NCI-H69 (cell line): ENCODE data around the gene DCLK3.
A peak's percentile ranks its signal among the peaks of the same experiment; 100 is the strongest.

ENCODE experiments used
- DNase-seq: peaks from one replicate; lab custom pipeline; 2025; lab: John Stamatoyannopoulos, UW

Gene DCLK3, protein sequence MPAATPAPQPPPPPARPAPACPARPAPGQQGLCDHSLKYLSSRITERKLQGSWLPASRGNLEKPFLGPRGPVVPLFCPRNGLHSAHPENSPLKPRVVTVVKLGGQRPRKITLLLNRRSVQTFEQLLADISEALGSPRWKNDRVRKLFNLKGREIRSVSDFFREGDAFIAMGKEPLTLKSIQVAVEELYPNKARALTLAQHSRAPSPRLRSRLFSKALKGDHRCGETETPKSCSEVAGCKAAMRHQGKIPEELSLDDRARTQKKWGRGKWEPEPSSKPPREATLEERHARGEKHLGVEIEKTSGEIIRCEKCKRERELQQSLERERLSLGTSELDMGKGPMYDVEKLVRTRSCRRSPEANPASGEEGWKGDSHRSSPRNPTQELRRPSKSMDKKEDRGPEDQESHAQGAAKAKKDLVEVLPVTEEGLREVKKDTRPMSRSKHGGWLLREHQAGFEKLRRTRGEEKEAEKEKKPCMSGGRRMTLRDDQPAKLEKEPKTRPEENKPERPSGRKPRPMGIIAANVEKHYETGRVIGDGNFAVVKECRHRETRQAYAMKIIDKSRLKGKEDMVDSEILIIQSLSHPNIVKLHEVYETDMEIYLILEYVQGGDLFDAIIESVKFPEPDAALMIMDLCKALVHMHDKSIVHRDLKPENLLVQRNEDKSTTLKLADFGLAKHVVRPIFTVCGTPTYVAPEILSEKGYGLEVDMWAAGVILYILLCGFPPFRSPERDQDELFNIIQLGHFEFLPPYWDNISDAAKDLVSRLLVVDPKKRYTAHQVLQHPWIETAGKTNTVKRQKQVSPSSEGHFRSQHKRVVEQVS

DNA sequence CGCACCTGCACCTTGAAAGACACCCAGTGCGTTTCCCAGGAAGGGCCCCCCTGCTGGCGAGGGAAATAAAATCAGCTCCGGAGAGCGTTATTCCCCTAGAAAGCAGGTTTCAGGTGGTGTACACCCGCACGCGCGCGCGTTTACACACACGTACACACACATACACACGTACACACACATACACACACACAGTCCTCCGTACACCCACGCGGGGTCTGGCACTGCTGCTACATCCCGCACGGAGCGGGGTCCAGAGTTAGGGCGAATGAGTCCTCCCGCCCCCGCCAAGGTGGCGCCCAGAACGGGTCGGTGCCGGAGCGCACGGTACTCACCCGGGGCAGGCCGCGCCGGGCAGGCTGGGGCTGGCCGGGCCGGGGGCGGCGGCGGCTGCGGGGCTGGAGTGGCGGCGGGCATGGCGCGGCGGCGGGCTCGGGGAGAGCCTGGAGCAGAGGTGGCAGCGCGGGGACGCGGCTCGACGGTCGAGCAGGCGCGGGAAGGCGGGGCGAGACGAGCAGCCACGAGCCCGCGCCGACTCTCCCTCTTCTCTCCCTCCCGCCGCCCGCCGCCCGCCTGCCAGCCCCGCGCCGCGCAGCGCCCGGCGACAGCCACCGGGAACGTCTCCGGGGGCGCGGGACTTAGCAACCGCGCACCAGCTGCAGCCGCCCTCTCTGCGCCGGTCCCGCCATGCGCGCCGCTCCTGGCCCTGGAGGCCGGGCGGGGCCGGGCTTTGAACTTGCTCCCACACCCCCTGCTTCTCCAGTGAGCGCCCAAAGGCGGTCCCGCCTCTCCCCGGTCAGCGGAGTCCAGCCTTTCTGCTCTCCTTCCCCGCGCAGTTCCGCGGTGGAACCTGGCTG lies at the start of gene DCLK3:
Gene DCLK3, minus strand, starts transcription at position 704 of the 854 bp plus-strand sequence. Its CDS starts 290 bp downstream, at position 414.
- peak; percentile 17 for DNase-seq

DNA sequence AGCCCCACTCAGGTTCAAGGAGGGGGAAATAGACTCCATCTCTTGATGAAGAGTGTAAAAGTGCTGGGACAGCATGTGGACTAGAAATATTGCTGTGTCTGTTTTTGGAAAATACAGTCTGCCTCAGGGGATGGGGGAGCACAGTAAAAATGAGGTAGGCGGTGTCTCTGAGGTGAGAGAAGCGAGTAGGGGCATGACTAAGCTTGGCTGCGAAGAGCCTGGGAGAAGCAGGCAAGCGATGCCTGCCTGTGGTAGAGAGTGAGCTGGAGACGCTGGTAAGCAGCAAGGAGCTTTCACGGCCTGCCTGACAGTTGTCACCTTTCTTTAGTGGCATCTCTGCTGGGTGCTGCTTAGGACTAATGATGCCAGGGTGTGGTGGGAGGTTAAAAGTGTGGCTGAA lies 49.0 kb upstream of the DCLK3 start:
- no peak for DNase-seq

DNA sequence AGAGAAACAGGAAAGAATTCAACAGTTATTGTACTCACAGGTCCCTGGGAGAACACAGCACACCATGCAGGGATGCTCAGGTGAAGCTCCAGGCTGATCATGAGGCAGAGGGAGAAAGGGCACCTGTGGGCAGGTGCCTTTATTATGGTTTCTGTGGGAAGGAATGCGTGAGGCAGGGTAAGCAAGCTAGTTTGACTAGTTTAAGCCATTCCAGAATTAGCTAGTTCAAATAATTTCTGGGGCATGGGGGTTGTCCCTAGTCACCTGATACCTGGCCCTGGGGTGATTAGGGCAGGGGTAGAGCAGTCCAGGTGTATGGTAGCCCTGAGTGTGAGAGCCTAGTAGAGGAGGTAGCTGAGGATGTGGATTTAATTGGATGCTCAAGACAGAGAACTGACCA lies 47.9 kb upstream of the DCLK3 start:
- no peak for DNase-seq

DNA sequence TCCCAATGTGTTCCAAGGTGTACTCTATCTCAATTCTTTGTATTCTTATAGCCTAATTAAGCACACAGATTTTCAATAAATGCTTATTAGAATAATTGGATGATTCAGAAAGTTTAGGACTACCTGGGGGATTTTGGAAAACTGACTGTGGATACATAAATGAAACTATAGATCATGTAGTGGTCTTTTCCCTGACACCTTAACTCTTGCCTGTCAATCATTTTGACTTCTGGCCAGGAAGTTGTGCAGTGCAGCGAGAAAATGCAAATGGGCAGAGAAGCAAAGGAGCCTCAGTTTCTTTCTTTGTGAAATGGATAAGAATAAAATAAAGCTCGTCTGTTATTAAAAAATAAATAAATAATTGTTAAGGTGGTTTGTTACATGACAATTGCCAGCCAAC lies 47.4 kb upstream of the DCLK3 start:
- DNase-seq = no peak

DNA sequence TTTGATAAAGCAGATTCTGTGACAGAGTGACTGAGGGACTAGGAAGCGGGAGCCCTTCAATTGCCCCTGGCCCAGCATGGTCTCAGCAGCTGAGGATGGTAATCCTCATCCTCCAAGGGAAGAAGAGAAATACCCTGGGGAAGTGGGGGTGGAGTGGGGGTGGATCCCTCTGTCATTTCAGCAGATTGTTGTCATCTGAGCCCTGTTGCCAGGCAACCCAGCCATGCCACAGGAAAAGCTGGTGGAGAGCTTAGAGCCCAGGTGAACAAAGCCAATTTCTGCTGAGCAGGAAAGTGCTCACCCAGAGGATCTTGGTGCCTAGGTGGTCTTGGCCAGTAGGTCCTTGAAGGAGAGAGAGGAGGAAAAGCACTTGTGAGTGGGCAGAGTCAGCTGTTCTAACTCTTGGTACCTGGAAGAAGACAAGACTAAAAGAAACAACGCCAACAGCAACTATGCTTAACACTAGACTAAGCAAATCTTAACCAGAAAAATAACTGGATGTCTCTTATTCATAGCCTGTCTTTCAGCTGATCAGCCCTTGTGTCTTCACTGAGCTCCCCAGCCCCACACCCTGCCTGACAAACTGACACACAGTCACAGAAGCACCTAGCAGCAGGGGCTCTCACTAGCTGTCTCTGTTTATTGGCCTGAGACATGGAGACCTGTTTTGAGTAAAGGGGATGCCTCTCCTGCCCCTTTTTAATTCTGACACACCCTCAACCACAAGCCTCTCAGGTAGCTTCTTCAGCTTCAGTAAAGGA lies 40.1 kb upstream of the DCLK3 start:
- peak; percentile 4 for DNase-seq

DNA sequence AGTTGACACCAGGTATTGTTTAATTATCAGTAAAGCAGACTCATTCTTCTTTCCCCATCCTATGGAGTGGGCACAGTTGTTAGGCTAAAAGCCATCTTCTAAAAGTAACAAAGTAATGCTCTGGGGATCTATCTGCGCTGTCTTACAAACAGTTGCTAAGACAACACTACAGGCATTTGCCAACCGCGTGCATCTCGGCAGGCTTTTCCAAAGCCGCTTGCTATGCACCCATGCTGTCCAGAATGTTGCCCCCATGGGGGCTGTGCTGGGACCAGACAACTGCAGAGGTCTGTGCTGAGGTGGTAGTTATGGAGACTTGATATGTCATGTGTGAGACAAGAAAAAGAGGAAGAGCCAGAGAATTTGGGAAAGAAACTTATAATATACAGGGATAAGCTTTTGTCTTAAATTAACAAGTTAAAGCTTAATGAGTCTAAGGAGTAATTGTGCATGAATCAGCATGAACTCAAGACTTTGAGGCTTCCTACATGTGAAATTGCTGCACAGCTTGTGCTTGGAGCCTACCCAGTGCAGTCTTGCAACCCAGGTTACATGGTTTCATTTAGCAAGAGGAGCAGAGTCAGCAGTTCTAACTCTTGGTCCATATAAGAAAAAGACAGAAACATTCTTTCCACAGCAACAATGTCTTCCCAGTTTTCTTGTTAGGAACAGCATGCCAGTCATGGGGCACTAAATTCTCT lies 38.9 kb upstream of the DCLK3 start:
- no peak for DNase-seq

DNA sequence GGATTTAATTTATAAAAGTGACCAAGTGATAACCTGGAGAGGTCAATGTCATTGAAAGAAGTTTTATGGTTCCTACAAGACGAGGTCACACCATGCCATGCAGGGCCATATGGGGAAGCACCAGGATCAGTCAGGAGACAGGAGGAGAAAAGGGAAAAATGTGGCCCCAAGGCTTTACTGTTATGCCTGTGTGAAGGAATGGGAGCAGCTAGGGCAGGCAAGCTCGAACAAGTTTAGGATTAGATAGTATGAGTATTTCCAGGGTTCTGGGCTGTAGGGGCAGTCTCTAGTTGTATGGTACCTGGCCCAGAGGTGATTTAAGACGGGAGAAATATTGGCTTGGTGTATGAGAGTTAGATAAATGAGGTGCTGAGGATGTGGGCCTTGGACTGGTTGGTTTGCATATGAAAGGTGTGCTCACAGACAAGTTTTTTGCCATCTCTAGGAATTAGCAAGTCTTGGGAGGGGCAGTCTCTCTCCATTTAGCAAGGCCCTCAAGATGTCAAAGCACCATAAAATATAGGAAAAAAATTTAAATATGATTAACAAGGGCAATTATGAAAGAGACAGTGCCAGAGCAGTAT lies 36.3 kb upstream of the DCLK3 start:
- DNase-seq = no peak

DNA sequence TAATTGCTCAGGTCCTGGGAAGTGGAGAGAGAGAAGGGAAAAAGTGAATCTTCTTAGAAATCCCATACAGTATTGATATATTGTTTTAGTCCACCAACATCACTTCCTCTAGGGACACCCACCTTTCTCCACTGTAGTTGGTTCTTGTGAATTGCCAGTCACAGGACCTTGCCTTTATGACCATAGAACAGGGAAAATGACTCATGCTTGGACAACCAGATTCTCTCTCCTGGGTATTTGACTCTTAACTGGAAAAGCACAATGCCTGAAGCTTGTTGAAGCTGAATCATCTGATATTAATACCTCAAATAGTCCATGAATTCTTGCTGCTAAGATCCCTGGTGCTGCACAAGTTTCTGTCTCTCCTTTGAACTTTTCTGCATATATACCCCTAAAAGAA lies 32.5 kb upstream of the DCLK3 start:
- no peak for DNase-seq

DNA sequence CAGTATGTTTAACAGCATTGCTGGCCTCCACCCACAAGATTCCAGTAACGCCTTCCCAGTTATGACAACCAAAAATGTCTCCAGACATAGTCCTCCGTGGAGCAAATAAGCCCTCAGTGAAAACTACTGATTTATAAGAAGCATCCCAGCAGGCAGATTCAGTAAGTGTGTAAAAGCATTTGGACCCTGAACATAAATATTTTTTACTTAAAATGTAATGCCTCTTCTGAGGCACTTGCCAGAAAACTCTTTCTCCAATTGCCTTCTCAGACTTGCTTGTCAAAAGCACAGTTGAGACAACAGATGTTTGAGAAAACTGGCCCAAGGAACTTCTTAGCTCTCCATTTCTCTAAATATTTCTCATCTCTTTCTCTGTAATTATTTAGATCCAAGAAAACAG lies 31.8 kb upstream of the DCLK3 start:
- DNase-seq = no peak

DNA sequence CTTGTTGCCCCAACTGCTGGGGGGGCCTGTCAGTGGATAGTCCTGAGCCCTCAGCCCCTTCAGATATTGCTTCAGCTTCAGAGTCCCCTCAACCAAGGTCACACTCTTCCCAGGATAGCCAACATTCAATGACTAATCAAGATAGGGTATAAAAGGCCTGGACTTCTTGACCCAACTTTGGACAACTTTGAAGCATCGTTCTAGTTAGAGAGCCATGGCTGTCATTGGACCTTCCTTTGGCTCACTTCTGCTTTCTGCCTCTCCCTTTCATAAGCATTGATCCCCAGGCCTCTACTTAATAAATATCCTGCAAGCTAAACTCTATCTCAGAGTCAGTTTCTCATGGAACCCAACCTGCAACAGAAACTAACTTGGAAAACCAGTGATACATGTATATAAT lies 31.3 kb upstream of the DCLK3 start:
- no peak for DNase-seq

DNA sequence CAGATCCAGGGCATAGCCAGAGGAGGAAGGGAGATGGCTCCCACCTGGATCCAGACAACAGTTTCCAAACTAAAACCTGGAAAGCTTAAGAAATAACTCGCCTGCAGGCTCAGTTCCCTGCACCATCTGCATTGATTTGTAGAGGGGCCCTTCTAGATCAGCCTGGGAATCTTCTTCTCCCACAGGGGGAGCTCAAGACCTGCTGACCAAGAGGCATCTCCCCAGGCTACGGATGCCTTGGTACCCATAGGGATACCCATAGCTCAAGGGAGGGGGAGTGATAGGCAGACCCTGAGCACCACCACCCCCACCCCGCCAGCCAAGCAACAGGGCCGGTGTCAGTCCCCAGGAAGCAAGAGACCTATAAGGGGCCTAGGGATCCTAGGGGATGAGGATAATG lies 28.0 kb upstream of the DCLK3 start:
- peak; percentile 6 for DNase-seq

DNA sequence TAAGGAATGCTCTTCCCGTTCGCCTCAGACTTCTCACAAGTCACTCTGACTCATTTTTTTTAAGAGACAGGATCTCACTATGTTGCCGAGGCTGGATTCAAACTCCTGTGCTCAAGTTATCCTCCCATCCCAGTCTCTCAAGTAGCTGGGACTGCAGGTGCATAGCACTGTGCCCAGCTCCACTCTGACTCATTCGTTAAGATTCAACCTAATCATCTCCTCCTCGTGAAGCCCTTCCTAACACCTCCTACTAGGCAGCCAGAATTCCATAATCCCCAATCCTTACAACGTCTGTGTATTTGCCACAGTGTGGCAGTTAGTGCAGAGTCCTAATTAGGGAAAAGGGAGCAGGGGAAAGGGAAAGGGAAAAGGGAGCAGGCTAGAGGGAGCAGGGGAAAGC lies 26.4 kb upstream of the DCLK3 start:
- DNase-seq = no peak

DNA sequence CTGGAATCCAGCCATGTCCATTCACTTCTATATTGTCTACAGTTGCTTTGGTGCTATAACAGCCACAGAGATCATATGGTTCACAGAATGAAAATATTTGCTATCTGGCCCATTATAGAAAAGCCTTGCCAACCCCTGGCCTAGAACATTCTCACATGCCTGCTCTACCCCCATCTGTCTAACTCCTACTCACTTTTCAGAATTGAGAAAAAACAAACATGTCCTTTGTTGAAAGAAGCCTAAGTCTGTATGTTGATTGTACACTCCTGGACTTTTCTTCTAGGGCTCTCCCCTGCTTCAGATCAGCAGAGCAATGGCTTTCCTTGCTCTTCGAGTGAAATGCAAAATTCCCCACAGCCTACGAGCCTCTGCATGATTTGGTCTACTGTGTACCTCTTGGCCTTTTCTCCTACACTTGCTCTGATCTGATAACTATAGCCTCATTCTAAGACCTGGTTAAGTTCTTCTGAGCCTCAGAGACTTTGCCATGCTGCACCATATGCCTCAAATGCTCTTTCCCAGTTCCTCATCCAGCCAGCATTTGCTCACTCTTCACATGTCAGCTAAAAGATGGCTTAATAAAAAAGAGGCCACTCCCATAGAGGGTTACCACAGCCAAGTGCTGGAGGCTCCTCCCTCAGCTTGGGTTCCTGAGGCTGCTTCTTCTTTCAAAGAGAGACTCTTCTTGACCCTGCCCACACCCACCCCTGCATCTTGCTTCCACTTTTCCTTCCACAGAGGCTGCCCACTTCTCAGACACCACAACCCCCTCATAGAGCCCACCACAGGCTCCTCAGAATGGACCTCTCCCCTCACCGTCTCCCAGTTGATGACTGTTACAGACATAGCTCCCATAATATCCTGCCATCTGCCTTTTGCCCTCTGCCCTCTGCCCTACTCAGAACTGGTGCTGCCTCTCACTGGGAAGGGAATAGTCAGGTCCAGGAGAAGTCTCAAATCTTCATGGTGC lies 22.9 kb upstream of the DCLK3 start:
- DNase-seq = no peak

DNA sequence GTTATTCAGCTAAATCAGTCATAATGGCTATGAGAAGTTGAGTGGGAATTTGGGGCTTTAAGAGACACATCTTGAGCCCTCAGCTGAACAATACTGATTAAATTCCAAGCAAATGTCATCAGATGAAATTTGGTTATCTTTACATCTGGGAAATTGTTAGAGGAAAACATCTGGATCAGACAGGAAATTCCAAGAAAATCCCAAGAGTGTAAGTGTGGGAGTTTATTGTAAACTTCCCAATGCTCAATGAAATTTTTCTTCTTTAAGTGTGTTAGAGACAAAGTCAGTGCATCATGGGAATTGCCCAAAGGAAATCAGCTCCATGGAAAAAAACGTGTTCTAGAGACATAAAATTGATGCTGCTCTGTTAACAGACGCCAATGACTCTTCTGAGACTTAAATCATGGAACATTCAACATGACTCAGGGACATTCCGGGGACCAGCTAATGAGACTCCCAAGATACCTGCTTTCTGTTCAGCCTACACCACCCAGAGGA lies 19.8 kb upstream of the DCLK3 start:
- no peak for DNase-seq

DNA sequence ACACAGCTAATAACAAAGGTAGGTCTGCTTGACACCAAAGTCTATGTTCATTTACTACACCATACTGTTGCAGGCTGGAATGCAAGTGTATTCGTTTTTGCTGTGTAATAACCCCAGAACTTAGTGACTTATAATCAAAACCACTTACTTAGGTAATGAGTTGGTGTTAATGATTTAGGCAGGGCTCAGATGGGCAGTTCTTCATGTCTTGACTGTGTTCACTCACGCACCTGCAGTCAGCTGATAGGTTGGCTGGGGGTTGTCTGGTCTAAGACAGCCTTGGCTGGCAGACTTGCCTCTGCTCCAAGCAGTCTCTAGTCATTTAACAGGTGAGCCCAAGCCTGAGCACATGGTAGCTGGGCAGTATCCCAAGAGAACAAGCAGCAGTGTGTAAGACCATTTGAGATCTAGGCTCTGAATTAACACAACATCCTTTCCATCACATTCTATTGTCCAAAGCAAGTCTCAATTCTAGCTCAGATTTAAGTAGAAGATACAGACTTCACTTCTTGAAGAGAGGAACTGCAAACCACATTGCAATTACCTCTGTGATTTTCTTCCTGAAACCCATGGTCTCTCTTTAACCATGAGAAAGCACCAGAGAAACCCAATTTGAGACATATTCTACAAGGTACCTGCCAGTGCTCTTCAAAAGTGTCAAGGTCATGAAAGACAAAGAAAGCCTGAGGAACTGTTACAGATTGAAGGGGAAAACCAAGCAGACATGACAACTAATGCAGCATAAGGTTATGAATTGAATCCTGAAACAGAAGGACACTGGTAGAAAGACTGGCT lies 13.3 kb upstream of the DCLK3 start:
- DNase-seq = no peak

DNA sequence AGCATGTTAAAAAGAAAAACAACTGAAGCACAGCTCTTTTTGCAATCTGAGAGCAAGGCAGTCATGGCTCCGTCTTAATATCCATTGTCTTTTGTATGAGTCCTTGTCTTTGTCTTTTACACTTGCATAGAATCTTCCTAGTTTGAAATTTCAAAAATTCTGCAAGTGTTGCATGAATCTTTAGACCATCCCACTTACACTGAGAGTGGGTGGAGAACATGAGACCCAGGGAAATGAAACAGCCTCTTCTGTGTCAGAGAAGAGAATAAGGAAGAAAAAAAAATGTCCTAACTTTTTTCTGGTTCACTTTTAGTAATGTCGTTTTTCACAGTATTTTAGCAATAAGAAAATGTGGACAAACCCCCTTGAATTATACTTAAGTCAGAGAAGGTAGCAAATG lies 12.1 kb upstream of the DCLK3 start:
- no peak for DNase-seq

DNA sequence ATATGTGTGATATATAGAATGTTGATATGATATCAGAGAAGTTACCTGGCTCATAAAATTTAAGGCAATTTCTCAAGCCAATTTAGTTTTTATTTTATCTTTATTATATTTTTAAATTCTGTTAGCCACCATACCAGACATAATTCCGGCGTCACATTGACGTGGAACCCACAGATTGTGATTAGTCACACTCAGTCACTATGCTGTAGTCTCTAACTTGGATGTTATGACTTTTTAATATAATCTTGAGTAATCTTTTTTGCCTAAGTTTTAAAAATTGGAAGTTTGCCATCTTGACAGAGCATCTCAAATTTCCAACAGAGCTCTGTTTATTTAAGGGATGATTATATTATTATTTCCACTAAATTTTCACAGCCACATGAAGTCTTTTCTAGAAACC lies 9.7 kb upstream of the DCLK3 start:
- DNase-seq = no peak

DNA sequence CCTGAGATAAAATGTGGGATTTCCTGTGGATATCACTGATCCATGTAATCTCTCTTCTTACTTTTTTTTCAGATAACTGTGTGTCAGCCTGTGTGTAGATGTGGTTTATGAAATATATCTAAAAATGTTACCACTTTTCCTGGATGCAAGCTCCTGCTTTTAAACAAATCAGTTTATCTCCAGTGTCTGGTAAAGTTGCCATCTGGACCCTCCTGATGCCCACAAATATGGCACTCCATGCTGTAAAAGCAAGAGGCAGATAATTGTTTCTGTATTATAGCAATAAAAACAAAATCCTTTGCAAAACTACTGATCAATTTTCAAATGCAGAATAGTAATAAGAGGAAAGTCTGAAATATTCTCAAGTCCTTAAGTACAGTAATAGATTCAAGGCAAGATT lies 7.6 kb upstream of the DCLK3 start:
- DNase-seq = no peak
